NCI-H2081 treated with DMSO at 0.1 percent for 48 hours (cell line): ENCODE results near the gene TLCD3A.
"Not testable (repeated sequence)": the region's sequence is repeated elsewhere in the genome, so short reads cannot be mapped to it uniquely, and the experiment has no call there.

Experiments
- DNase-seq: peaks from one replicate; lab custom pipeline; 2025; lab: John Stamatoyannopoulos, UW

TLCD3A gene

GRCh38 chr17:749359-749758, 17.0 kb downstream of the TLCD3A start:
- DNase-seq = not testable (repeated sequence)

GRCh38 chr17:750431-751037, 18.1 kb downstream of the TLCD3A start:
- no peak for DNase-seq

- no peak for DNase-seq
Measured at GRCh38 chr17:751269-752001, 19.0 kb downstream of the TLCD3A start.

- peak; percentile 45 for DNase-seq
Measured at GRCh38 chr17:752002-752619, 19.7 kb downstream of the TLCD3A start, which contains the start of gene GEMIN4. TSS of gene GEMIN4 (minus strand) at chr17:752264. CDS start at chr17:752142, 122 bp downstream.

- DNase-seq = no peak
Measured at GRCh38 chr17:752620-753219, 20.3 kb downstream of the TLCD3A start.

GRCh38 chr17:753418-753817, 21.0 kb downstream of the TLCD3A start:
- no peak for DNase-seq

GRCh38 chr17:755319-755961, 23.0 kb downstream of the TLCD3A start:
- DNase-seq = not testable (repeated sequence)

- DNase-seq = not testable (repeated sequence)
Measured at GRCh38 chr17:756010-756567, 23.7 kb downstream of the TLCD3A start.

GRCh38 chr17:759964-760363, 27.6 kb downstream of the TLCD3A start:
- DNase-seq = no peak

- no peak for DNase-seq
Measured at GRCh38 chr17:760371-760770, 28.0 kb downstream of the TLCD3A start.

- no peak for DNase-seq
Measured at GRCh38 chr17:767076-767475, 34.7 kb downstream of the TLCD3A start.

GRCh38 chr17:773016-773415, 40.6 kb downstream of the TLCD3A start:
- DNase-seq = no peak

- no peak for DNase-seq
Measured at GRCh38 chr17:773467-774312, 41.3 kb downstream of the TLCD3A start.

GRCh38 chr17:774313-774584, 41.9 kb downstream of the TLCD3A start:
- DNase-seq = no peak

GRCh38 chr17:778096-778495, 45.7 kb downstream of the TLCD3A start:
- no peak for DNase-seq

GRCh38 chr17:781805-782731, 49.7 kb downstream of the TLCD3A start, which contains the start of the genes GLOD4 and MRM3:
TSS of gene GLOD4 (minus strand) at chr17:782280. CDS start at chr17:782255, 25 bp downstream.
TSS of gene MRM3 (plus strand) at chr17:782353. CDS start at chr17:782379, 26 bp downstream.
- no peak for DNase-seq

GRCh38 chr17:784143-784542, 51.7 kb downstream of the TLCD3A start:
- no peak for DNase-seq

GRCh38 chr17:785901-786300, 53.5 kb downstream of the TLCD3A start:
- DNase-seq = not testable (repeated sequence)

GRCh38 chr17:787641-788221, 55.3 kb downstream of the TLCD3A start:
- no peak for DNase-seq

- no peak for DNase-seq
Measured at GRCh38 chr17:788551-788950, 56.2 kb downstream of the TLCD3A start.
